Liver (tissue), 9 donors: ENCODE data around the gene FAM120B. TPM values are rescaled to one million over a fixed set of nuclear protein-coding genes. Genes with fewer than 3 reads are reported as not detected.

Source experiments
- DNase-seq: peaks from one replicate; pipeline ENCODE4 v3.0.0-alpha.2; 2017; ENCODE audit warnings: low spot score
- H3K27ac ChIP-seq, 2 donors: one replicate each; pipeline ENCODE4 v1.7.0; 2013; ENCODE audit warnings: inconsistent platforms in 2 of 2, low read length in 2 of 2, control low read depth in 1 of 2, low read depth in 1 of 2, mild to moderate bottlenecking in 1 of 2
- H3K27me3 ChIP-seq, 4 donors: one replicate each; pipeline versions ENCODE4 v1.6.1 to v1.7.0; 2013; ENCODE audit warnings: low read length in 3 of 4, inconsistent platforms in 1 of 4, mild to moderate bottlenecking in 1 of 4, moderate library complexity in 1 of 4; ENCODE audit not compliant: control insufficient read depth in 4 of 4, insufficient read depth in 4 of 4
- H3K36me3 ChIP-seq, 4 donors: one replicate each; pipeline versions ENCODE4 v1.6.1 to v1.7.0; 2013; ENCODE audit warnings: low read length in 3 of 4, mild to moderate bottlenecking in 3 of 4, low read depth in 1 of 4, moderate library complexity in 1 of 4; ENCODE audit not compliant: control insufficient read depth in 4 of 4, insufficient read depth in 3 of 4
- H3K4me1 ChIP-seq, 4 donors: one replicate each; pipeline versions ENCODE4 v1.6.1 to v1.7.0; 2013; ENCODE audit warnings: low read length in 3 of 4, mild to moderate bottlenecking in 3 of 4, moderate library complexity in 1 of 4; ENCODE audit not compliant: control insufficient read depth in 4 of 4, insufficient read depth in 4 of 4
- H3K4me3 ChIP-seq, 3 donors: one replicate each; pipeline versions ENCODE4 v1.6.1 to v1.7.0; 2013; ENCODE audit warnings: low read length in 3 of 3, control low read depth in 1 of 3, low read depth in 1 of 3, mild to moderate bottlenecking in 1 of 3
- H3K9ac ChIP-seq, 2 donors: one replicate each; pipeline ENCODE4 v1.7.0; 2013; ENCODE audit warnings: low read length in 2 of 2, mild to moderate bottlenecking in 2 of 2, moderate library complexity in 2 of 2, control low read depth in 1 of 2, low read depth in 1 of 2
- H3K9me3 ChIP-seq, 4 donors: one replicate each; pipeline versions ENCODE4 v1.6.1 to v1.7.0; 2013; ENCODE audit warnings: low read length in 3 of 4; ENCODE audit not compliant: control insufficient read depth in 4 of 4
- FOXA1 ChIP-seq: IDR thresholded peaks from 2 replicates; pipeline ENCODE4 v1.6.1; 2016; ENCODE audit warnings: antibody characterized with exemption
- FOXA2 ChIP-seq: IDR thresholded peaks from 2 replicates; pipeline ENCODE4 v1.6.1; 2016; ENCODE audit warnings: antibody characterized with exemption
- HNF4A ChIP-seq, 2 donors: conservative IDR thresholded peaks; 2 replicates each; pipeline ENCODE4 v1.6.1; 2016; ENCODE audit warnings: antibody characterized with exemption in 2 of 2, mild to moderate bottlenecking in 2 of 2
- HNF4G ChIP-seq: IDR thresholded peaks from 2 replicates; pipeline ENCODE4 v1.6.1; 2016; ENCODE audit warnings: antibody characterized with exemption
- JUND ChIP-seq, 2 donors: IDR thresholded peaks; 2 replicates each; pipeline ENCODE4 v1.6.1; 2016; ENCODE audit warnings: antibody characterized with exemption in 2 of 2
- RAD21 ChIP-seq, 2 donors: IDR thresholded peaks; 2 replicates each; pipeline ENCODE4 v1.6.1; 2016; ENCODE audit warnings: antibody characterized with exemption in 2 of 2, mild to moderate bottlenecking in 2 of 2
- SP1 ChIP-seq: IDR thresholded peaks from 2 replicates; pipeline ENCODE4 v1.6.1; 2018; ENCODE audit warnings: antibody characterized with exemption, mild to moderate bottlenecking
- TAF1 ChIP-seq: conservative IDR thresholded peaks from 2 replicates; pipeline ENCODE4 v1.6.1; 2016; ENCODE audit warnings: antibody characterized with exemption, mild to moderate bottlenecking
- YY1 ChIP-seq: IDR thresholded peaks from 2 replicates; pipeline ENCODE4 v1.6.1; 2016; ENCODE audit warnings: antibody characterized with exemption, mild to moderate bottlenecking
- WGBS: extraction: QIAGEN DNeasy Blood & Tissue Kit; methylation state at CpG from one replicate; pipeline ENCODE4 v1.1.7; 2013; 5-methylcytosine and 5-hydroxymethylcytosine counted together
- polyA plus RNA-seq, 2 donors: library from polyadenylated mRNA; stranded (reverse) in 1 of 2; unstranded in 1 of 2; fragments of 200-250 nt in 1 of 2; fragments of >200 nt in 1 of 2; fragmentation: Nextera tagmentation in 1 of 2; extraction: Ambion mirVana in 1 of 2; gene quantifications; one replicate each; pipeline versions ENCODE4 v1.2.1 to v1.2.3, GENCODE V29; 2013 to 2015
- total RNA-seq, 2 donors: library from RNA; depleted of rRNA; stranded (reverse); fragments of >200 nt; gene quantifications; one replicate each; pipeline ENCODE4 v1.2.3, GENCODE V29; 2014
- TF ChIP-seq, protein P1 (sequence below): fragments of 150-350 bp; IDR thresholded peaks from 2 replicates; pipeline ENCODE4 v1.5.1; 2017; ENCODE audit warnings: improper control_type of control experiment, low read depth, low read length; ENCODE audit not compliant: missing input control
- TF ChIP-seq, protein P2 (sequence below): IDR thresholded peaks from 2 replicates; pipeline ENCODE4 v1.6.1; 2016; ENCODE audit warnings: antibody characterized with exemption
- TF ChIP-seq, protein P3 (sequence below): IDR thresholded peaks from 2 replicates; pipeline ENCODE4 v1.6.1; 2016; ENCODE audit warnings: antibody characterized with exemption, mild to moderate bottlenecking
- TF ChIP-seq, protein P4 (sequence below): IDR thresholded peaks from 2 replicates; pipeline ENCODE4 v1.6.1; 2016; ENCODE audit warnings: antibody characterized with exemption
- TF ChIP-seq, protein P5 (sequence below): IDR thresholded peaks from 2 replicates; pipeline ENCODE4 v1.6.1; 2016; ENCODE audit warnings: antibody characterized with exemption
- donor health status: healthy.
- donor health status: healthy.
- donor health status: healthy.
- donor health status: healthy.
- donor health status: healthy.

The FAM120B gene
- total and polyA plus RNA-seq, 4 donors: 6.0 to 11.1 (median 9.1) TPM

DNA sequence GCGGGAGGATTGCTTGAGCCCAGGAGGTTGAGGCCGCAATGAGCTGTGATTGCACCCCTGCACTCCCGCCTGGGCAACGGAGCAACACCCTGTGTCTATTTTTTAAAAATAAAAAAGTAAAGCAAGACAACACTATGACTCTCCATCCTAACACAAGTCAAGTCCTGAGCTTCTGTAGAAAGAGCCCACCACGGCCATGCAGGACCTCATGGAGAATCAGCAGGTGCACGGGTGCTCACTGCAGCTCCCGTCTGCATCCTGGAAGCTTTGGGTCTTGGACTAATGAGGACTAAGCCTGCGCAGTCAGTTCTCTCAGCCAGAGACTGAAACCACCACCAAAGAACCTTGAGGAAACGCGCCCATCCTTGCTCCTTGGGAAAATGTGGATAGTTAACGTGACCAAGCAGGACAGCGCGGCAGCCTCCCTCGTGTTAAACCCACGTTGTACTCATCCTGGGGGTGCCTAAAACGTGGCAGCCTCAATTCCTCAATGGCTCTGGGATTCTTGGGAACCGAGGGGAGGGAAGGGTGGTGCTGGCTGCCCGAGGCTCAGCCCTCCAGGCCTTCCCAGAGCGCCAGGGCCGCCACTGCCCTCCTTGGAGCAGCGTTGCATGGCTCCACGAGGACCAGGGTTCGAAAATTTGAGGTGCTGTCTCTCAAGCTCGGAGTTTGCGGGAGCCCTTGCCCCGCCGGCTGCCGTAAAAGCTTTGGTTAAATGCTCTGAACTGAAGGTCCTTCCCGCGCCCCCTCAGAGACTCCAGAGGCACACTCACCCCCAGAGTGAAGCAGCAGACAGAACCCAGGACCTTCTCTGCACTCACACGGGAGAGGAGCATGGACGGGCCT is 44.7 kb upstream of the FAM120B start (continued):
- TF ChIP-seq, protein P1, sequence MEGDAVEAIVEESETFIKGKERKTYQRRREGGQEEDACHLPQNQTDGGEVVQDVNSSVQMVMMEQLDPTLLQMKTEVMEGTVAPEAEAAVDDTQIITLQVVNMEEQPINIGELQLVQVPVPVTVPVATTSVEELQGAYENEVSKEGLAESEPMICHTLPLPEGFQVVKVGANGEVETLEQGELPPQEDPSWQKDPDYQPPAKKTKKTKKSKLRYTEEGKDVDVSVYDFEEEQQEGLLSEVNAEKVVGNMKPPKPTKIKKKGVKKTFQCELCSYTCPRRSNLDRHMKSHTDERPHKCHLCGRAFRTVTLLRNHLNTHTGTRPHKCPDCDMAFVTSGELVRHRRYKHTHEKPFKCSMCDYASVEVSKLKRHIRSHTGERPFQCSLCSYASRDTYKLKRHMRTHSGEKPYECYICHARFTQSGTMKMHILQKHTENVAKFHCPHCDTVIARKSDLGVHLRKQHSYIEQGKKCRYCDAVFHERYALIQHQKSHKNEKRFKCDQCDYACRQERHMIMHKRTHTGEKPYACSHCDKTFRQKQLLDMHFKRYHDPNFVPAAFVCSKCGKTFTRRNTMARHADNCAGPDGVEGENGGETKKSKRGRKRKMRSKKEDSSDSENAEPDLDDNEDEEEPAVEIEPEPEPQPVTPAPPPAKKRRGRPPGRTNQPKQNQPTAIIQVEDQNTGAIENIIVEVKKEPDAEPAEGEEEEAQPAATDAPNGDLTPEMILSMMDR: no peak
- TF ChIP-seq, protein P2, sequence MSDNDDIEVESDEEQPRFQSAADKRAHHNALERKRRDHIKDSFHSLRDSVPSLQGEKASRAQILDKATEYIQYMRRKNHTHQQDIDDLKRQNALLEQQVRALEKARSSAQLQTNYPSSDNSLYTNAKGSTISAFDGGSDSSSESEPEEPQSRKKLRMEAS: no peak
- TF ChIP-seq RAD21 (IDR thresholded peaks at IDR 0.05): no peak

DNA sequence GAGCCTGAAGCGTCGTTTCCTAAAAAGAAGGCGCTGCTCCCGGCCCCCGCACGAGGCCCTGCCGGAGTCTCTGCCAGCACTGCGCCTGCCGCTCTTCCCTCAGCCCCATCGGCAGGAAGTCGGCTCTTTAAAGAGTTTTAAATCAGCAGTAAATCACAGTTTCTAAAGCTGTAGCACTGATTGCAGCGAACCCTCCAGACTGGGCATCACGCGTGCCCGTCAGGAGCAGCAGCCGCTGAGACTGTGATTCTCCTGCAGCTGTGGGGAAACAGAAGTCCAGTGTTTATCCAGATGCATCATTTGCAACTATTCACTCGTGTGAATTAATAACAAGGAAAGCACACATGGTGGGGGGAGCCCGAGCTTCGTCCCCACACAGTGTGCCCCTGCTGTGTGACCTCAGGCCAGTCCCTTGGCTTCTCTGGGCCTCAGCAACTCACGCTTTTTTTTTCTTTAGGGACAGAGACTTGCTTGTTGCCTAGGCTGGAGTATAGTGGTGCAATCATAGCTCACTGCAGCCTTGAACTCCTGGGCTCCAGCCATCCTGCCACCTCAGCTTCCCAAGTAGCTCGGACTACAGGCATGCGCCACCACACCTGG is 44.0 kb upstream of the FAM120B start:
- Histone ChIP-seq H3K27ac (no peak overlapping the region), H3K9me3 (no peaks in the 10 kb centered on the region), H3K27me3 (no peaks in the 10 kb centered on the region), H3K36me3 (no peaks in the 10 kb centered on the region), H3K4me1 (peaks cover 0 to 10% (median 6%) of the 10 kb centered on the region in 4 donors), H3K9ac (no peak overlapping the region), H3K4me3 (no peak overlapping the region)
- TF ChIP-seq, protein P2: no peak
- no peak for TF ChIP-seq JUND (IDR thresholded peaks at IDR 0.05)
- TF ChIP-seq FOXA1: no peak
- TF ChIP-seq HNF4G: no peak
- no peak for TF ChIP-seq YY1
- TF ChIP-seq, protein P3, sequence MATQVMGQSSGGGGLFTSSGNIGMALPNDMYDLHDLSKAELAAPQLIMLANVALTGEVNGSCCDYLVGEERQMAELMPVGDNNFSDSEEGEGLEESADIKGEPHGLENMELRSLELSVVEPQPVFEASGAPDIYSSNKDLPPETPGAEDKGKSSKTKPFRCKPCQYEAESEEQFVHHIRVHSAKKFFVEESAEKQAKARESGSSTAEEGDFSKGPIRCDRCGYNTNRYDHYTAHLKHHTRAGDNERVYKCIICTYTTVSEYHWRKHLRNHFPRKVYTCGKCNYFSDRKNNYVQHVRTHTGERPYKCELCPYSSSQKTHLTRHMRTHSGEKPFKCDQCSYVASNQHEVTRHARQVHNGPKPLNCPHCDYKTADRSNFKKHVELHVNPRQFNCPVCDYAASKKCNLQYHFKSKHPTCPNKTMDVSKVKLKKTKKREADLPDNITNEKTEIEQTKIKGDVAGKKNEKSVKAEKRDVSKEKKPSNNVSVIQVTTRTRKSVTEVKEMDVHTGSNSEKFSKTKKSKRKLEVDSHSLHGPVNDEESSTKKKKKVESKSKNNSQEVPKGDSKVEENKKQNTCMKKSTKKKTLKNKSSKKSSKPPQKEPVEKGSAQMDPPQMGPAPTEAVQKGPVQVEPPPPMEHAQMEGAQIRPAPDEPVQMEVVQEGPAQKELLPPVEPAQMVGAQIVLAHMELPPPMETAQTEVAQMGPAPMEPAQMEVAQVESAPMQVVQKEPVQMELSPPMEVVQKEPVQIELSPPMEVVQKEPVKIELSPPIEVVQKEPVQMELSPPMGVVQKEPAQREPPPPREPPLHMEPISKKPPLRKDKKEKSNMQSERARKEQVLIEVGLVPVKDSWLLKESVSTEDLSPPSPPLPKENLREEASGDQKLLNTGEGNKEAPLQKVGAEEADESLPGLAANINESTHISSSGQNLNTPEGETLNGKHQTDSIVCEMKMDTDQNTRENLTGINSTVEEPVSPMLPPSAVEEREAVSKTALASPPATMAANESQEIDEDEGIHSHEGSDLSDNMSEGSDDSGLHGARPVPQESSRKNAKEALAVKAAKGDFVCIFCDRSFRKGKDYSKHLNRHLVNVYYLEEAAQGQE: no peak
- TF ChIP-seq, protein P4, sequence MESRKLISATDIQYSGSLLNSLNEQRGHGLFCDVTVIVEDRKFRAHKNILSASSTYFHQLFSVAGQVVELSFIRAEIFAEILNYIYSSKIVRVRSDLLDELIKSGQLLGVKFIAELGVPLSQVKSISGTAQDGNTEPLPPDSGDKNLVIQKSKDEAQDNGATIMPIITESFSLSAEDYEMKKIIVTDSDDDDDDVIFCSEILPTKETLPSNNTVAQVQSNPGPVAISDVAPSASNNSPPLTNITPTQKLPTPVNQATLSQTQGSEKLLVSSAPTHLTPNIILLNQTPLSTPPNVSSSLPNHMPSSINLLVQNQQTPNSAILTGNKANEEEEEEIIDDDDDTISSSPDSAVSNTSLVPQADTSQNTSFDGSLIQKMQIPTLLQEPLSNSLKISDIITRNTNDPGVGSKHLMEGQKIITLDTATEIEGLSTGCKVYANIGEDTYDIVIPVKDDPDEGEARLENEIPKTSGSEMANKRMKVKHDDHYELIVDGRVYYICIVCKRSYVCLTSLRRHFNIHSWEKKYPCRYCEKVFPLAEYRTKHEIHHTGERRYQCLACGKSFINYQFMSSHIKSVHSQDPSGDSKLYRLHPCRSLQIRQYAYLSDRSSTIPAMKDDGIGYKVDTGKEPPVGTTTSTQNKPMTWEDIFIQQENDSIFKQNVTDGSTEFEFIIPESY: no peak
- TF ChIP-seq, protein P1: no peak
- TF ChIP-seq TAF1: no peak
- TF ChIP-seq, protein P5, sequence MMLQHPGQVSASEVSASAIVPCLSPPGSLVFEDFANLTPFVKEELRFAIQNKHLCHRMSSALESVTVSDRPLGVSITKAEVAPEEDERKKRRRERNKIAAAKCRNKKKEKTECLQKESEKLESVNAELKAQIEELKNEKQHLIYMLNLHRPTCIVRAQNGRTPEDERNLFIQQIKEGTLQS: no peak
- no peak for TF ChIP-seq HNF4A (conservative IDR thresholded peaks at IDR 0.05)
- no peak for TF ChIP-seq SP1
- TF ChIP-seq FOXA2: no peak
- no peak for DNase-seq
- WGBS: 77% methylated on average over 22 of the region's 22 CpGs
